Choroid plexus epithelial cell (primary cell): Measurements from ENCODE around the gene DPH2.

Experiments used
- DNase-seq: peaks from one replicate; pipeline ENCODE4 v3.0.0-alpha.2; 2010; ENCODE audit warnings: low read depth
- H3K4me3 ChIP-seq: 2 replicates; pipeline ENCODE4 v1.5.1; 2011; ENCODE audit warnings: low read depth, mild to moderate bottlenecking, control low read depth, low read length, moderate library complexity
- TF ChIP-seq, protein P1 (sequence below): conservative IDR thresholded peaks from 2 replicates; pipeline ENCODE4 v1.5.1; 2011; ENCODE audit warnings: low read depth, mild to moderate bottlenecking, control low read depth, inconsistent platforms, low read length, moderate library complexity

The DPH2 gene

DNA sequence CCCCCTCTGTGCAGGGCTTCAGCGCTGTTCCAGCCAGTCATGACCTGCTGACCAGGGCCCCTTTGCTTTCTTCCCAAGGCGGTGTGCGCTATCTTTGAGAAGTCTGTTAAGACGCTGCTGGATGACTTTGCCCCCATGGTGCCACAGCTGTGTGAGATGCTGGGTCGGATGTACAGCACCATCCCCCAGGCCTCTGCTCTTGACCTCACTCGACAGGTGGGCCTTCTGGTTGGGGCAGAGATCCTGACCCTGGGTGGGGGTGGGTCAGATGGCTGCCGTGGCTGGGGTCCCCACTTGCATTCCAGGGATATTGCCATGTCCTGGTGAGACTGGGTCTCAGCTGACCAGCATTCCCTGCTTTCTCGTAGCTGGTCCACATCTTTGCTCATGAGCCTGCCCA lies 9.0 kb upstream of the DPH2 start:
- TF ChIP-seq, protein P1, sequence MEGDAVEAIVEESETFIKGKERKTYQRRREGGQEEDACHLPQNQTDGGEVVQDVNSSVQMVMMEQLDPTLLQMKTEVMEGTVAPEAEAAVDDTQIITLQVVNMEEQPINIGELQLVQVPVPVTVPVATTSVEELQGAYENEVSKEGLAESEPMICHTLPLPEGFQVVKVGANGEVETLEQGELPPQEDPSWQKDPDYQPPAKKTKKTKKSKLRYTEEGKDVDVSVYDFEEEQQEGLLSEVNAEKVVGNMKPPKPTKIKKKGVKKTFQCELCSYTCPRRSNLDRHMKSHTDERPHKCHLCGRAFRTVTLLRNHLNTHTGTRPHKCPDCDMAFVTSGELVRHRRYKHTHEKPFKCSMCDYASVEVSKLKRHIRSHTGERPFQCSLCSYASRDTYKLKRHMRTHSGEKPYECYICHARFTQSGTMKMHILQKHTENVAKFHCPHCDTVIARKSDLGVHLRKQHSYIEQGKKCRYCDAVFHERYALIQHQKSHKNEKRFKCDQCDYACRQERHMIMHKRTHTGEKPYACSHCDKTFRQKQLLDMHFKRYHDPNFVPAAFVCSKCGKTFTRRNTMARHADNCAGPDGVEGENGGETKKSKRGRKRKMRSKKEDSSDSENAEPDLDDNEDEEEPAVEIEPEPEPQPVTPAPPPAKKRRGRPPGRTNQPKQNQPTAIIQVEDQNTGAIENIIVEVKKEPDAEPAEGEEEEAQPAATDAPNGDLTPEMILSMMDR, result no peak
- no peak overlapping the region for H3K4me3 ChIP-seq
- DNase-seq, result no peak

DNA sequence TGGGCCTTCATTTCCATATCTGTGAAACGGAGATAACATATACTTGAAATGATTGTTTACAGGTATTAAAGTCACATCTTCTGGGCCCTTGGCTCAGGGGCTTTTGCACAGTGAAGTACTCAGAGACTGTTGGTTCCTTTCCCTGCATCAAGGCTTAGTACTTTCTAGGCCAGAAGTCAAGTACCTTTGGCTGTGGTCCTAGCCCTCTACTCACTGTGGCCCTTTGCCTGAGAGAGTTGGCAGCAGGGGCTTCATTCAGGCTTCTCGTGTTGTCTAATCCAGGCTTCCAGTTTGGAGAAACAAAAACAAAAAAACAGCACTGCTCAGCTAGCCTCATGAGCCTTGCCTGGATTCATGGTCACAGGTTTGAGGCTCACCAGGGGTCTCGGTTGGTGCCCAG lies 8.1 kb upstream of the DPH2 start:
- no peak overlapping the region for H3K4me3 ChIP-seq
- TF ChIP-seq, protein P1, result no peak
- no peak for DNase-seq

DNA sequence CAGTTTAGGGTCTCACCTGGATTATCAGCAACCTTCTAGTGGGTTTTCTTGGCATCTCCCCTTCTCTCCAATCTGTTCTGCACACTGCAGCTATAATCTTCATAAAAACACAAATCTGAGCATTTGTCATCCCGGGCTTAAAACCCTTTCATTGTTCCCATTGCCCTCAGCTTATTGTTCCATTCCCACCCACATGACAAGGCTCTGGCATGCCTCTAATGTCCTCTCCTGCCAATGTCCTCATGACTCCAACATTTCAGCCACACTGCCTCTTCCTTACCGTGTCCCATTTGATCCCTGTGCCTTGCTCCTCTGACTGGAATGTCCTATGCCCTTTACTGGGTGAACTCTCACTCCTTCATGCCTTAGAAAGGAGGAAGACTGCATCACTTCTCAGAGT lies 7.5 kb upstream of the DPH2 start:
- TF ChIP-seq, protein P1, result no peak
- no peak for DNase-seq

DNA sequence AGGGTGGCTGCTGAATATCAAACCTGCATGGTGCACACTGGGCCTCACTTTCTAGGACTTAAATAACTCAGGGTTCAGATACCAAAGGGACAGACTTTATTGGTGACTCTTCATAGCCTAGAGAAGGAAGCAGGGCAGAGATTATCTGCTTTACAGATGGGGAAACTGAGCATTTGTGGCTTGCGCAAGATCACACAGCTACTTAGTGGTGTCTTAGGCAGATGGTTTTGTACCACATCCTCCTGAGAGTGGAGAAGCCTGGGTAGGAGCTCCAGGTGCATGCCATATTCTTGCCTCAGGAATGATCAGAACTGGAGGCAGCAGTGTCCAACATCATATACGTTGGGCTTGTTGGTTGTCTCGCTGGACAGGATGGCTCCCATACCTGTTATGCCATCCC lies 6.8 kb upstream of the DPH2 start:
- no peak overlapping the region for H3K4me3 ChIP-seq
- no peak for DNase-seq
- TF ChIP-seq, protein P1, result no peak

More for the DNA sequence above, 7.5 kb upstream of the DPH2 start:
- no peak overlapping the region for H3K4me3 ChIP-seq

DNA sequence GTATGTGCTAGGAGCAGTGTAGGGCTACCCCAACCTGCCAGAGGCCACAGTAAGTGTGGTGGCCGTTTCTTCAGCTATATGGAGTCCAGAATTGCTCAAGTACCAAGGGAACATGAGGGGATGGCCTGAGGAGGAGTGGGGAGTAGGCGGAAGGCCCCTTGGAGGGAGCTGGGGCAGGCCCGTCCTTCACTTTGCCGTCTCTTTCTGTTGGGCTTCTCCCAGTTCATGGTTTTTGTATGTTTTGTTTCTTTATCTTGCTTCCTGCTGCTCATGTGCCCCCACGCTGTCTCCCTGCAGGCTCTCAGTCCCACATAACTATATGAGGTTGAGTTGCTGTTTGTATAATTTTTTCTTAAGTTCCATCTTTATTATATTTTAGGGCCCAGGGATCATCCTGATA lies 5.9 kb upstream of the DPH2 start:
- no peak for DNase-seq
- no peak overlapping the region for H3K4me3 ChIP-seq
- TF ChIP-seq, protein P1, result no peak

DNA sequence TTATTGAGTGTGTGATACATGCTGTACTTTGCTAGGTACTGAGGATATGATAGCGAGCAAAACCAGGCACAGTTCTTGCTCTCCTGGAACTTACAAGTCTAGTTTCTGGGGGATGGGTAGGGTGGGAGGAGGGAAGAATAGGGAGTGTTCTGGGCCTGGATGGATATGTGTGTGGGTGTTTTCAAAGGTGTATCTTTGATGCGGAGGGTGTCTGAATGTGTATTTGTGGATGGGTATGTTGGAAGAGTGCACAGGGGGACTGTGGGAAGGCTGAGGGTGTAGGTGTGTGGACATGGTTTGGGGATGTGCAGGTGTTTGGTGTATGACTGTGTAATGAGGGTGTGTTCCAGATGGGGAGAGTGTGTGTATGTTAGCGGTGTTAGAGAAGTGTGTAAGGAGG lies 4.5 kb upstream of the DPH2 start:
- TF ChIP-seq, protein P1, result no peak

DNA sequence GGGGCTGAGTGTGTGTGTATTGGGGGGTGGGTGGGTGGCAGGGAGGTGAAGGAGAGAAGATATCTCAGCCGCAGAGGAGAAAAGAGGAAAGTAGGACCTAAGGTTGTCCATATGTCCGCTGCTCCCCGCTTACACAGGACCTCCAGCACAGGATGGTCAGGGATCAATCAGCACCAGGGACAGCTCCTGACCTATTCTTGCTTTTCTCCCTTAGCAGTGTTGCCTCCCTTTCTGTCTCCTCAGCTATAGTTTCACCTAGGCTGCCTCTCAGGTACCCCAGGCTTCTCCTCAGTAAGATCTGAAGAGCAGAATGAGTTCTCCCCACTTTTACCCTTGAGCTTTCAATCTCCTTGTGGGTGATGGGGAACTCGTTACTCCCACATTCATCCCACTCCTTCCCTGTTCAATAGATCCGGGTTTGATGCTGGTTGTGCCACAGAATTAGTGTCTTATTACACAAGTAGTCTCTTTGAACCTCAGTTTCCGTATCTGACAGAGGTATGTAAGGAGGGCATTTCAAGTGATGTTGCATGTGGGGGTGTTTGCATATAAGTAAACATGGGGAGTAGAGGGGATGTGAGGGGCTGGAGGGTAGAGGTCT lies 1.4 kb upstream of the DPH2 start:
- TF ChIP-seq, protein P1, result no peak
- no peak overlapping the region for H3K4me3 ChIP-seq
- peak; percentile 46 for DNase-seq

More for the DNA sequence above, 4.5 kb upstream of the DPH2 start:
- DNase-seq, result no peak
- H3K4me3 ChIP-seq, result no peak overlapping the region
